GM18870 (cell line): Measurements from ENCODE around the gene LAMTOR4.
"Not testable (repeated sequence)": the region's sequence is repeated elsewhere in the genome, so short reads cannot be mapped to it uniquely, and the experiment has no call there.

Experiments used
- ATAC-seq: cut with Tn5 transposase; IDR thresholded peaks from one replicate; pipeline ENCODE4 v1.9.1; 2021; ENCODE audit warnings: moderate library complexity; ENCODE audit not compliant: unreplicated experiment

LAMTOR4 gene

GRCh38 chr7:100170101-100170897 is 21.6 kb downstream of the LAMTOR4 start:
- ATAC-seq: no peak

GRCh38 chr7:100171087-100171681 is 22.5 kb downstream of the LAMTOR4 start:
- no peak for ATAC-seq

- no peak for ATAC-seq
These were observed 23.1 kb downstream of the LAMTOR4 start for GRCh38 chr7:100171840-100172239.

DNA sequence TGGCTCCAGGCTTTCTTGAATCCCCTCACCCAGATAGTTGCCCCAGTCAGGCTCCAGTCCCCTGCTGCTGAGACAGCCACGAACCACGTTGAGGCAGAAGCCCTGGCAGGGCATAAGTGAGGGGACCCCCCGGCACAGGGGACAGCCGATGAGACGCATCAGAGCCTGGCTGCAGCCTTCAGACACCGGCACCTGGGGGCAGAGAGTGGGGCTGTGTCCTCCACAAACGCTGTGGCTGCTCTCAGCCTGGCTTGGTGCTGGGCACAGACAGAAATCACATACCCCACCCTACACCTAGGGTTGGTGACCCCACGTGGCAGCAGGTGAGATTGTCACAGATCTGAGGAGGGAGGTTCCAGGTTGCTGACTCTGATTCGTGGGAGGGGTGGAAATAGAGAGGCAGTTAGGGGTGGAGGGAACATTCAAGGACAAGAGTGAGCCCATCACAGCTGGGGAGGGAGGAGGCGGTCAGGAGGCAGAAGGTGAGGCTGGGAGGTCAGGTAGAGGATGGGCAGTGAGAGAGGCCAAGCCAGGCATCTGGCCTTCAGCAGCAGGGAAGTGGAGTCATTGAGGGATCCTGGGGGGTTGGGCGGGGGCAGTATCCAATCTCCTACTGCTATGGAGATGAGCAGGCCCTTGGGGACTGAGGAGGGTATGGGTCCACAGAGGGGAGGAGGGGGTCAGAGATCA is 25.2 kb downstream of the LAMTOR4 start:
- ATAC-seq: no peak

- no peak for ATAC-seq
These were observed 25.9 kb downstream of the LAMTOR4 start for GRCh38 chr7:100174582-100174981.

- ATAC-seq: no peak
These were observed 26.7 kb downstream of the LAMTOR4 start for GRCh38 chr7:100175296-100175935.

GRCh38 chr7:100176096-100177044 is 27.7 kb downstream of the LAMTOR4 start:
- no peak for ATAC-seq

GRCh38 chr7:100177045-100178001 is 28.6 kb downstream of the LAMTOR4 start, which contains the start of the genes GPC2 and STAG3:
GPC2 (minus strand) TSS chr7:100177381; CDS start chr7:100177199, 182 bp downstream.
STAG3 (plus strand) TSS chr7:100177918; CDS start chr7:100180557, 2,639 bp downstream.
- ATAC-seq: peak; percentile 81

- not testable (repeated sequence) for ATAC-seq
These were observed 31.4 kb downstream of the LAMTOR4 start for GRCh38 chr7:100180084-100180483.

DNA sequence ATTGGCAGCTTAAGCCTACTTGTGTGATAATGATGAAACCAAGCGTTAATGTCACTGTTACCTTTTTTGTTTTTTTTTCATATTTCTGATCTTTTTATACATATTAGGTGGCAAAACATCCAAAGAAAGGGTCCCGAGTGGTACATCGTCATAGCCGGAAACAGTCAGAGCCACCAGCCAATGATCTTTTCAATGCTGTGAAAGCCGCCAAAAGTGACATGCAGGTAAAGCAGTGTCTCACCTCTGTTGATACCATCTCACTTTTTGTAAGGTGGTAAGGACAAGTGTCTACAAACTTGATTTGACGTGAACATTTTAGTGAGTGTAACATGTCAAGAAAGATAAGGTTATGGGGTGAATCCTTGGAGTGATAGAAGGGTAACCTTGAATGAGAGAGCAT is 33.9 kb downstream of the LAMTOR4 start:
- ATAC-seq: not testable (repeated sequence)

DNA sequence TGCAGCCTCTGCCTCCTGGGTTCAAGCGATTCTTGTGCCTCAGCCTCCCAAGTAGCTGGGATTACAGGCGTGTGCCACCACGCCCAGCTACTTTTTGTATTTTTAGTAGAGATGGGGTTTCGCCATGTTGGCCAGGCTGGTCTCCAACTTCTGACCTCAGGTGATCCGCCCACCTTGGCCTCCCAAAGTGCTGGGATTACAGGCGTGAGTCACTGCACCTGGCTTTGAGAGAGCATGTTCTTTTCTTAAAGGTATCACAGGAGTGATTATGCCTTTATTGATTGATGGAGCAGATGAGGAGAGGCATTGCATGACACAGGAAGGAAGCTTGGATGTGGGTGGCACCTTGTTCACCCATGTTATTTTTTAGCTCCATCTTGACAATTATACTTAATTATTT is 34.4 kb downstream of the LAMTOR4 start:
- ATAC-seq: not testable (repeated sequence)

DNA sequence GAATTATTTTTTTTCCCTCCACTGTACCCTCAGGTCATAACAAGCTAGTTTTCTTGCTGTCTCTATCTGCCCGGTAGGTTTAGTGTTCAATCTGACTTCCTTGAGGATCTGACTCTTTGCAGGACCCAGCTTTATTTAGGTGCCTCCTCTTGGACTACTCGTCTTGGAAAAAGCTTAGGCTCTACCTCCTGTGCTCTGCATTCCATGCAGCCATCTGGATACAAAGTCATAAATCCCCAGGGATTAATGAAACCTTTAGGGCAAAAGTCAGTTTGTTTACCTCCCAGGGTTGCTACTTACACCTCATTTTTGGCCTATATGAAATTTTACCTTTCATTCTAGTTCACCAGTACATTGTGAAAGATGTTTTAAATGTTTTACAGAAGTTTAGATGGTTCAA is 37.0 kb downstream of the LAMTOR4 start:
- ATAC-seq: no peak

GRCh38 chr7:100189061-100189460 is 40.3 kb downstream of the LAMTOR4 start:
- ATAC-seq: no peak

GRCh38 chr7:100190048-100190711 is 41.5 kb downstream of the LAMTOR4 start:
- no peak for ATAC-seq

GRCh38 chr7:100191775-100192174 is 43.1 kb downstream of the LAMTOR4 start:
- ATAC-seq: no peak

- ATAC-seq: not testable (repeated sequence)
These were observed 43.7 kb downstream of the LAMTOR4 start for GRCh38 chr7:100192281-100192862.

DNA sequence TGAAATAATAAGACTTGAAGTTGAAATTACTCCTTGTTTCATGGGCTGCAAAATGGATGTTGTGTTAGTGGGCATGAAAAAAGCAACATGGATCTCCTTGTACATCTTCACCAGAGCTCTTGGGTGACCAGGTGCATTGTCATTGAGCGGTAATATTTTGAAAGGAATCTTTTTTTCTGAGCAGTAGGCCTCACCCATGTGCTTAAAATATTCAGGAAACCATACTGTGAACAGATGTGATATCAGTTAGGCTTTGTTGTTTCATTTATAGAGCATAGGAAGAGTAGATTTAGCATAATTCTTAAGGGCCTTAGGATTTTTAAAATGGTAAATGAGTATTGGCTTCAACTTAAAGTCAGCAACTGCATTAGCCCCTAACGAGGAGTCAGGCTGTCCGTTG is 44.3 kb downstream of the LAMTOR4 start:
- no peak for ATAC-seq

DNA sequence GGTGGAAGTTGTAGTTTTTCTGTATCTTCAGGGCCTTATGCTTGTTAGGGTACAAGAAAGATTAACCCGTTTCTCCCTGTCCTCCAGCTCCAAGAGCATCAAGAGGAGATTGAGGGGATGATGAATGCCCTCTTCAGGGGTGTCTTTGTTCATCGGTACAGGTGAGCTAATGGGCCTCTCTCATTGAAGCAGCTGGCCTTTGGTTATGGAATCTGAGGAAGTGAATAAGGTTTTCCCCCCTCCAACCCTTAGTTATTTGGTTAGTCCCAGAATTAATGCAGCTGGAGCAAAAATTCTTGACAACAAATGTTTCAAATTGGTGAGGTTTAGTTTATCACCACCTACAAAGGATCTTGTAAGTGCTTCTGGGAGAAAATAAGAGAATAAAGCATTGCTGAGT is 46.5 kb downstream of the LAMTOR4 start:
- no peak for ATAC-seq
